ENCODE results near the gene HES7.

HES7 gene

DNA sequence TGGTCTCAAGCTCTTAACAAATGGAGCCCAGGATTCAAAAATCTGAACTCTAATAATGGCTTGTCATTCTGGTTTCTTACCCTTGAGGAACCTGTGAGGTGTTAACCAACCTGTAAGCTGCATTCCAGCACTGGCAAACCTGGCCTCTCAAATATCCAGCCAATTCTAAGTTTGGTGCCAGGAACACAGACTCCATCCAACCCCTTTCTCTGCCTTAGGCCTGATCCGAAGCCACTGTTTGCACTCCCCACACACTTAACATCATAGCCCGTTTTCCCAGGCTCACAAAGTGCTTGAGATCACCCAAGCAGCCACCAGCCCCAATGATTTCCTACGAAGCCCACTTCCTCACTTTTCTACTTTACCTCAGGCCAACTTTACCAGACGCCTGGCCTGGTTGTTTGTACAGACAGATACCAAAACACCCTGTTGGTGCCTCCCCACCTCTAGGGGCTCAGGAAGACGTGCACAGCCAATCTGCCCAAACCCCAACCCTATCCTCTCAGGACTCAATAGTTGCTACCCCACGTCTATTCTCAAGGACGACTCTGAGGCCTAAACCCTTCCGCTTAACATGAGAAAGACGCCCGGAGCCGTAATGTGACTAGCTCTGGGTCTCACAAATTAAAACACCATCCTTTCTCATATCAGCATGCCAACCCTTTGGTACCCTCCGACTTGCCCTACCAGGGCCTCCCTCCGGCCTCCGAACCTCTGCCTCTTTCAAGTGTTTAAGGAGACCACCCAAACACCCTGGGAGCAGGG is 31.5 kb upstream of the HES7 start:
- no peak for DNase-seq (ENCODE audit: low spot score)

DNA sequence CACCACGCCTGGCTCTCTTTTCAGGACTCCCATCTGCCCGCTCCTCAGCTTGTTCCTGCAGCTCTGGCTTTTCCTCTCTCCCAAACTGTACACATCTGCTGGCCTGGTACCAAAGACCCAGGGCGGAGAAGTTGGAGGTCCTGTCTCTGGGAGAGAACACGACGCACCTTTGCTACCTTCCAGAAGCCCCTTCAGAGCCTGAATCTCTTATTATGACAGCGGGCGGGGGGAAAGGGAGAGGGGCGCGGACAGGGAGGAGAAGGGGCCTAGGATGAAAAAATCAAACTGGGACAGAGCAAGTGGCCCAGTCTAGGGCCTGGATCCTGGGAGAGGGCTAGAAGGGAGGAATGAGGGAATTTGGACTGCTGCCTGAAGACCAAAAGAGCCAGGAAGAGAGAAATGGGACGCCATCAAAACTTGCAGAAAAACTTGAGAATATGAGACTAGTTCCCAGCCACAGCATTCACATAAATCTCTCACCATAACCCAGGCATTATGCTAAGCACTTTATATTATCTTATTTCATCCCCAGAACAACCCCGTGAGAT is 30.8 kb upstream of the HES7 start:
- no peak for DNase-seq (ENCODE audit: low spot score)

DNA sequence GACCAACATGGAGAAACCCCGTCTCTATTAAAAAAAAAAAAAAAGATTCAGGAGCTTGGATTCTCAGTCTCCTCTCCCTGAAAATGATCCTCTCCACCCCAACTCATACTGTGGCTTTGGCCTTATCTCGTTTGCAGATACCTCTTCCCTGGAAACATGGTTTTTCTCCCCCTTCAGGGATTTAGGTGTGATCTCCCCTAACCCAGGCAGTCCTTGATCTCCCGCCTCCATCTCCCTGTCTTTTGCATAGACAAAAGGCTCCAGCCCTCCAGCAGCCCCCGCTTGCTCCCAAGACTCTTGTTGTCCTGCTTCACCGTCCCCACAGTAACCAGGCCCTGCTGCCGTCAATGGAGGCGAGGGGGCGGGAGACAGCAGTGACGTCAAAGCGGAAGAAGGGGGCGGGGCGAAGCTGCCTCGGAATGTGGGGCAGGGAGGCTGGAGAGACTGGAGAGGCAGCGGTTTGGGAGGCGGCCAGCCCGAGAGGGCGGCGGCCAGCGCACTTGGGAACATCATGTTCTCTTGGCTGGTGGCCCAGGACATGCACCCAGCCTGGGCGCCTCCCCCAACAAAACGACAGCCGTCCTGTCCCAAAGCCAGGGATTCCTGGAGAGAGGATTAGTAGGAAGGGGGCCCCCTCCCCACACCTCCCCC is 30.2 kb upstream of the HES7 start:
- DNase-seq (ENCODE audit: low spot score): peak; percentile 90

DNA sequence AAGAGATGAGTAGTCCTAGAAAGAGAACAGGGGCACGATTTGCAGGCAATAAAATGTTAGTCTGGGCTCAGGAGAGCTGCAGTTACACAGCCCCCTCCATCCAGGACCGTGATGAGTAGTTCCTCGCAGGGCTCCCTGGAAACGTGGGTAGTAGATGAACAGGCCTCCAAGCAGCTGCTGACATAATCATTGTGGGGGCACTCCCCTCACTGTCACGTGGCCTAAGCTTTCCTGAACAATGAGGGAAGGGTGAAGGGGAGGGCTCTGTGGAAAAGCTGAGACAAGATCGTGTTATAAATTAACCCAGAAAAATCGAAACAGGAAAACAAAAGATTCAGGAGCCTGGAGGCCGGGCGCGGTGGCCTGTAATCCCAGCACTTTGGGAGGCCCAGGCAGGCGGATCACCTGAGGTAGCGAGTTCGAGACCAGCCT is 29.6 kb upstream of the HES7 start:
- no peak for DNase-seq (ENCODE audit: low spot score)

DNA sequence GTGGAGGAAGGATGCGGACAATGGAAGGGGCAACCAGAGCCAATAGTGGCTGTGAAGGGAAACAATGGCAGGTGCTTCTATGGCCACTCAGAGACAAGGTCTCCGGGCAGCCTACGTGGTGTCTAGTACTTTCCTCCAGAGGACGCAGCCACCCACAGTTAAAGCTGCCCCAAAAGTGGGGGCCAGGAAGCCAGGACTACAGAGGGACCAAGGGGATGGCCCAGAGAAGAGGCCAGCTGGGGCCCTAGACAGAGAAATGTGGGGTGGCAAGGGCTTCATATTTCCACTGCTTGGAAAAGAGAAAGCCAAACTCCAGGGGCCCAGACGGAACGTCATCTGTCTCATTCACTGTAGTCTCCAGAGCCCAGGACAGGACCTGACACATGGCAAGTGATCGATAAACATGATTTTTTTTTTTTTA is 29.1 kb upstream of the HES7 start:
- DNase-seq (ENCODE audit: low spot score): no peak

DNA sequence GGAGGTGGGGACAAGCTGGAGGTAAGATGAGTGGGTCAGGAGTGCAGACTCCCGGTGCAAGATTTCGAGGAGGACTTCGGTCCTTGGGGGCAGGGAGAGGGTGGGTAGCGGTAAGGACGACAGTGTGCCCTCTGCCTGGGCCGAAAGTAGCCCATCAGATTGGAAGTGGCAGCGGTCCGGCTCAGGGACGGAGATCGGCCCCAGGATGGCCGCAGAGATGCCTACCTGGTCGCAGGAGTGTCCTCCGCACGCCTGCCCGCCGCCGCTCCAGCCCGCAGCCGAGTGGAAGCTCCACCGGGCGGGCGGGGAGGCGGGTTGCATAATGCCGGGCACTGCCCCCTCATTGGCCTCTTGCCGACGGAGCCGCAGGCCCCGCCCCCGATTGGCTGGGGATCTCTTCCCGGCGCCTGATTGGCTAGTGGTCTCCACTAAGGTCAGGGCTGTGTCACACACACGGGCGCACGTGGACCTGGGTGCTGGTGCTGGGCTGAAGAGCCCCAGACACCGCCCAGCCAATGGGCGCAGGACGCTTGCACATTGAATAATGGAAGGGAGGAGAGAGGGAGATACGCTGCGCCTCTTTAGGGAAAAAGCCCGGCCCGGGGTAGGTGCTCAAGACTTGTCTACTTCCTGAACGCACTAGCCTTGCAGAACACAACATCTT is 28.3 kb upstream of the HES7 start, which contains the start of gene PER1:
Gene PER1 (minus strand): TSS at position 293 of the 664 bp plus-strand sequence. CDS start 1,698 bp downstream, outside the sequence.
- DNase-seq (ENCODE audit: low spot score): peak; percentile 91

DNA sequence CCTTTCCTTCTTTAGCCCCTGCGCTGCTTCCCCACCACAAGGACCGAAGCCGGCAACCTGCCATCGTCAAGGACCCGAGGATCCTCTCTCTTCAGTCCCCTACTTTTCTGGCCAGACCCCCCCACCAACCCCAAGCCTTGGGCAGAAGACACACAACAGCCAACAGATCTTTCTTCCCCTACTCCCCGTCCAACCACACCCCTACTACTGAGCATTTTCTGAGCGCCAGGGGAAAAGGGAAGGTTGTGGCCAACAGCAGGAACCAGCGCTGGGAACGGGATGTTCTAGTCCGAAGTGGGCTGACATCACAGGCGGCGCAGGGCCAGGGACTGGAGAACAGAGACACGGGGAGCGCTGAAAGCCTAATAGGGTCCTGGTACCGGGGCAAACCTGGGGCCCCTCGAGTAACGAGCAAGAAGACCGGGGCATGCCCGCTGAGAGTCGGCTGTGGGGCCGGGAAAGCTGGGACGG is 27.8 kb upstream of the HES7 start:
- no peak for DNase-seq (ENCODE audit: low spot score)

DNA sequence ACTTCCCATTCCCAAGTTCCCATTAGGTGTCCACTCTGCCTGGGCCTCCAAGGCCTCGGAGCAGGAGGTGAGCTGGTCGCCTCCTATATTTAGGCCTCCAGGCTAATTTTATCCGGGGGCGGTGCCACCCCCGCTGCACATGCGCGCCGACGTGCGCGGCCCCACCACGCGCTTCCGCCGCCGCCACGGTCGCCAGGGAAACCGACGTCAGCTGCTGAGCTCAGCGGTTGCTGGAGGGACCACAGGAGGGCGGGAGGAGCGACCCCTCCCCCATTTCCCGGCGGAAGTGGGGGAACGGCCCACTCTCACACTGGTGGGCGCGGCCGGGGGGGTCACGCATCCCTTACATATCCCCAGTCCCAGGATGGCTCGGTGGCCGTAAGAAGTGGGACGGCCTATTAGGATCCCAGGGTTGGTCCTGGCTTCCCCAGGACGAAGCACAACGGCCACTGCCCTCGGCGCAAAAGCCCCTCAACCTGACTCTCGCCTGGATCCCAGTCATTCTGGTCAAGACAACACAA is 27.3 kb upstream of the HES7 start:
- peak; percentile 86 for DNase-seq (ENCODE audit: low spot score)

DNA sequence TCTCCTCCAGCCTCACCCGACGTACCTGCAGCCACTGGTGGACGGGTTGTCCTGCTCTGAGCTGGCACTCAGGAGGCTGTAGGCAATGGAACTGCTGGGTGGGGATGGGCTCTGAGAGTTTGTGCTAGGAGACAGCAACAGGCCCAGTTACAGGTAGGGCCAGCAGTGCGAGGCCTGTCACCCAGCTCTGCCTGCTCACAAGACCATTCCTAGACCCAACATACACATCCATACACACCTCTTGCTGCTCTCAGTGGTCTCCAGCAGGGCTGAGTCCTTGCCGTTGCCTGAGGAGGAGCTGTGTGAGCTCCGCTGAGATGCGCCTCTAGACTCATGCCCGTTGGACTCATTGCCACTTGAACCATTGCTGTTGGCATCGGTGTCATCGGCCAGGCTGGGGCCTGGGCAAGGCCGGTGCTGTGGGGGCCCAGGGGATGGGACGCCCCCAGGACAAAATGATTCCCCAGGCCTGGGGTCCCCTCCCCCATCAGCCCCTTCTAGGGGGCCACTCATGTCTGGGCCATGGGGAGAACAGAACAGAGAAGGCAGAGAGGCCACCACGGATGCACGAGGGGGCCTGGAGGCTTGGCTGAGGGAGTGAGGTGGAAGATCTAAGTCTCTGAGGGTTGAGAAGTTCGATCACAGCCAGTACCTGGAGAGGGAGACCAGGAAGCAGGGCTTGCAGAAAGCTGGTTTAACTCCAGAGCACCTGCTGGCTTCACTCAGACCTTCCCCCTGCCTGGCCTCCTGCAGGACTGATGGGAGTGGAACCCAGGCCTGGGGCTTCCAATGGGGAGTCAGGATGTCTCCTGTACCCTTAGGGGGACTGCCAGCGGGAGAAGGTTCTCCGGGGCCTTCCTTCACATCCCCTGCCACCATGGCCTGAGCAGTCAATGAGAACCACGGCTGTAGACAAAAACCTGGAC is 26.6 kb upstream of the HES7 start:
- DNase-seq (ENCODE audit: low spot score): no peak

DNA sequence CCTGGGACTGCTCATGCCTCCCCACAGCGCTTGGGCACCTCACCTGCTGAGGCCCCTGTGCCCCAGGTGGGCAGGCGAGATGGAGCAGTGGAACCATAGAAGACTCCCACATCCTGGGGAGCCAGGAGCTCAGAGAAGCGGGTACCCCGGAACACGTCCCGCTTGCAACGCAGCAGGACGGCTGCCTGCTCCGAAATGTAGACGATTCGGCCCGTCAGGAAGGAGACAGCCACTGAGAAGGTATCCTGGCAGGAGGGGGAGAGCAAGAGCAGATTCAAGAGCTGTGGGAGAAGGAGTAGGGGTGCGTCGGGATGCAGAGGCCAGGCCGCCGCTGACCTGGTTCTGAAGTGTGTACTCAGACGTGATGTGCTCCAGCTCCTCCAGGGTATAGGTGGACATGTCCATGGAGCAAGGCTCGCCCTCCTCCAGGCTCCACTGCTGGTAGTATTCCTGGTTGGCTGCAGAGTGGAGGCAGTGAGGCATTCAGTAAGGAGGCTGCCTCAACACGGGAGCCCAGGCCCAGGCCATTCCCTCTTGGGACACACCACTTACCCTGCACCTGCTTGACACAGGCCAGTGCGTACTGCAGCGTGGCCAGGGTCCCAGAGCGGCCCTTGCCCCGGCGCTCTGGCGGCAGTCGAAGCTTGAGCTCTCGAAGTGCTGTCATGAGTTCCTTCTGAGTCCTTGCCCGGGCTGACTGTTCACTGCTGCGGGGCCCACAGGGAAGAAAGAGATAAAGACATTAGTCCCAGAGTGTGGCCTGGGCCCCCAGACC is 25.7 kb upstream of the HES7 start:
- no peak for DNase-seq (ENCODE audit: low spot score)

DNA sequence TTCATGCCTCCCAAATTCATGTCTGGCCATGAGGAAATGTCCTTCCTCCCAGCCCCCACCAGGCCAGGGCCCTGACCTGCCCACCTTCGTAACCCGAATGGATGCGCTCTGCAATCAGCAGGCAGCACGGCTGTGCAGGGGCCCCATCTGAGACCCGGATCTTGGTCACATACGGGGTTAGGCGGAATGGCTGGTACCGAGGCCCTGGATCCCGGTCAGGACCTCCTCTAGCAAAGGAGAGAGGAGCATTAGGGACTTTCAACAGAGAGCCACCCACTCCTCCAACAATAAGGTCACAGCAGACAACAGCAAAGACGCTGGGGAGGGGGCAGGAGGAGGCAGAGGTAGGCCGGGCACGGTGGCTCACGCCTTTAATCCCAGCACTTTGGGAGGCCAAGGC is 24.7 kb upstream of the HES7 start:
- no peak for DNase-seq (ENCODE audit: low spot score)

DNA sequence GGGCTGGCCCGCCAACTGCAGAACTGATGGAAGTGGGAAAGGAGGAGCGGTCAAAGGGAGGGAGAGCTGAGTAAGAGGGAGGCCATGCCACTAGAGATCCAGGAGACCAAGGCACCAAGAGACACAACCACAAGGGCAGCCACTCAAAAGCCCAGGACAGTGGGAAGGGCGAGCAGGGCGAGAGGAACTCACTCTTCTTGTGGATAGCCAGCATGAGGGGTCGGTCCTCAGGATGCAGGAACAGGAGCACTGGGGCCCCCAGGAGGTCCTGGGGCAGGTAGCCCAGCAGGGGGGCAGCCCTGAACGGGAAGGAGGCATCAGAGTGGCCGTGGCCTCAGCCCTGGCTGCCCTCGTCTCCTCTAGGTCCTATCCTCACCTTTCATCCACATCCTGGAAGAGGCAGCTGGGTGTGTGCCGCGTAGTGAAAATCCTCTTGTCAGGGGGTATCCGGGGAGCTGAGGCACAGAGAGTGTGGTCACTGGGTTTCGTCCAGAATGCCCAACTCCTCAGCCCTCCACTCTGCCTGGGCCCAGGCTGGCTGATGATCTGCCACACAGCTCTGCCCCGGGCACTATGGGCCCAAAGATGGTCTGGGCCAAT is 24.0 kb upstream of the HES7 start:
- DNase-seq (ENCODE audit: low spot score): no peak

DNA sequence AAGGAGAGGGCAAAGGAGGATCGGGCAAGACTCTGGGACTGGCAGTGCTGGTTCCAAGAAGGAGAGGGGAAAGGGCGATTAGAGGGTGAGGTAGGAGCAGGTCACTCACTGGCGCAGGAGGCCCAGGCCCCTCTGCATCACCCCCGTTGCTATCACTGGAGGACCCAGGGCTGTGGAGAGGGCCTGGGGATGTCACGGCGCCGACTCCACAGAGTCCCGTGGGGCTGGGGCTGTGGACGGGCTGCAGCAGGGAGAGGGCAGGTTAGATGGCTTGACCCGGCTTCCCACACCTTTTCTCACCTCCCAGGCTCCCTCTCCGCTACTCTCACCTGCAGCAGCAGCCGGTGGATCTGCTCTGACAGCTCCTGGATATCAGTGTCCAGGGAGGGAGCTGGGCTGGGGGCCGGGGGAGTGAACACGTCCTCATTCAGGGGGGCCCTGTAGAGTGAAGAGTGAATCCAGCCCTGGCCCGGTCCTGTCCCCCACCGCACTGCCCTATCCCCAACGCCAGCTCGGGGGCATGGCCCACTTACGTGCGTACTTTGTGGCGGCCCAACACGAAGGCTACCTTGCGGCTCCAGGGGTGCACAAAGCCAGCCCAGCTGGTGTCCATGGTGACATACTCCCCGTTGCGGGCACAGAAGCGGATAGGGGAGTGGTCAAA is 23.4 kb upstream of the HES7 start:
- no peak for DNase-seq (ENCODE audit: low spot score)

DNA sequence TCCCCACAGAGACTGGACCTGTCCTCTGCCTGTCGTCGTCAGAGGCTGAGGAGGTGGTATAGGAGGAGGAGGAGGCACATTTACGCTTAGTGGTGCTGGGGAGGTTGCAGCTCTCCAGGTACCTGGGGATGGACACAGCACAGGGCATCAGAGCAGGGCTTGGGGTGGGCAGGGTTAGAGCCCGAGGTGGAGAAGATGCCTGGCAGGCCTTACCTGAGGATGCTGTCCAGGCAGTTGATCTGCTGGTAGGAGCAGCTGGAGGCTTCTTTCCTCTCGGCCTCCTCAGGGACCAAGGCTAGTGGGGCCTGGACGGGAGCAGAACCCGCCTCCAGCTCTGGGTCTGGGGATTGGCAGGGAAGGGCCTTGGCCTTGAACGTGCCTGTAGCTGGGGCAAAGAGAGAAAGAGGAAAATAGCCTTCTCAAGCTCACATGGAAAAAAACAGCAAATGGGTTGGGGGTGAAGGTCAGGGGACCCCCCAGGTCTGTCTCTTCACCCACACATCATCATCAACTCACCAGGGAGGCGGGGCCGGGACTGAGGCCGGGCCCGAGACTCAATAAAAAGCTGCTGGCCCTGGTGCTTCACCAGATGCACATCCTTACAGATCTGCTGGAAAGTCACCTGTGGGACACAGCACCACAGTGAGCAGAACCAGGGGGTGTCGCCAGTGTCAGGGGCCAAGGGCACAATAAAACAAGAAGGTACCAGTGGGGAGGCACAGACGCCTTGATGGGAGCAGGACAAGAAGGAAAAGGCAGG is 22.7 kb upstream of the HES7 start:
- no peak for DNase-seq (ENCODE audit: low spot score)

DNA sequence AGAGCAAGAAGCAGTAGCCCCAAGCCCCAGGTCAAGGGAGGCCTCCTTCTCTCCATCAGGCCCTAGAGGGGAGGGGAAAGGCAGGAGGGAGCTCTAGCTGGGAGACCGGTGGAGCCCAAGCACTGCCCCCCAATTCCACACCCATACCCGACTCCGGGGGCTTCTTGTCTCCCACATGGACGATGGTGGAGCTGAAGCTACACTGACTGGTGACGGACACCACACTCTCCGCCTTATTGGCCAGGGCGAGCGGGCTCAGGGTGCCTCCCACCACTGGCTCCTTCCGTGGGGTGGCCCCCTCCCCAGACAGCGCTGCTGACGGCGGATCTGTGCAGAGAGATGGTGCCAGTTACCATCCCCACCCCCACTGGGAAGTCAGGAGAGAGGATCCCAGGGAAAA is 21.9 kb upstream of the HES7 start:
- no peak for DNase-seq (ENCODE audit: low spot score)

DNA sequence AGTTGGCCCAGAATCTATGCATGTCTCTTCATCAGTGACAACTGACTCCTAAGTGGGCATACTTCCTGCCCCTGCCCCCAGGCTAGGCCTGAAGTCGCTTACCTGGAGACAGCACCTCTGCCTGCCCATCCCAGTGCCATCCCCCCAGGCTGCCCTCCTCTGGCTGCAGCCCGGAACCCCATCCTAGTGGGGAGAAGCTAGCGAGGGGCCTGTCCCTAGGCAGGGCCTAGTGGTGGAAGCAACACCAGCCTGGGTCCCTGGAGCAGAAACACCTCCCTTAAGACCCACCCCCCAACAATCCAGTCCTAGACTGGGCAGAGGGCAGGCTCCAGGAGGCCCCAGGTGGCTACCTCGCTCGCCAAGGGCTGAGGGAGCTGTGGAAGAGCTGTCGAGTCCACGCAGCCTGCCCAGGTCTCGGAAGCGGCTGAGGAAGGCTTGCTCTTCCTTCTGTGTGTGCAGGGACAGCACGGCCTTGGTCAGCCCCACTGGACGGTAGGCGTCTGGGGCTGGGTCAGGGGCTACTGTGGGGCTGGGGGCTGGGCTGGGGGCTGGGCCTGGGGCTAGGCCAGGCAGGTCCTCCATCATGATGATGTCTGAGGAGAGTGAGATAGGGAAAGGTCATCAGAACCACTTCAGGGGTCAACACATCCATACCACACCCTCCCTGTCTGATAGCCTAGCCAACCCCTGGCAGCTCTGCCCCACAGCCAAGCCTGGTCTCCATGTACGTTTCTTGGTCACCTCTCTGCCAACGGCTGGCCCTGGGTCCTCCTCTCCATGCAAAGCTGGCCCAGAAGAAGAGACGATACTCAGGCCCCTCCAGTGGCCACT is 20.7 kb upstream of the HES7 start:
- no peak for DNase-seq (ENCODE audit: low spot score)

DNA sequence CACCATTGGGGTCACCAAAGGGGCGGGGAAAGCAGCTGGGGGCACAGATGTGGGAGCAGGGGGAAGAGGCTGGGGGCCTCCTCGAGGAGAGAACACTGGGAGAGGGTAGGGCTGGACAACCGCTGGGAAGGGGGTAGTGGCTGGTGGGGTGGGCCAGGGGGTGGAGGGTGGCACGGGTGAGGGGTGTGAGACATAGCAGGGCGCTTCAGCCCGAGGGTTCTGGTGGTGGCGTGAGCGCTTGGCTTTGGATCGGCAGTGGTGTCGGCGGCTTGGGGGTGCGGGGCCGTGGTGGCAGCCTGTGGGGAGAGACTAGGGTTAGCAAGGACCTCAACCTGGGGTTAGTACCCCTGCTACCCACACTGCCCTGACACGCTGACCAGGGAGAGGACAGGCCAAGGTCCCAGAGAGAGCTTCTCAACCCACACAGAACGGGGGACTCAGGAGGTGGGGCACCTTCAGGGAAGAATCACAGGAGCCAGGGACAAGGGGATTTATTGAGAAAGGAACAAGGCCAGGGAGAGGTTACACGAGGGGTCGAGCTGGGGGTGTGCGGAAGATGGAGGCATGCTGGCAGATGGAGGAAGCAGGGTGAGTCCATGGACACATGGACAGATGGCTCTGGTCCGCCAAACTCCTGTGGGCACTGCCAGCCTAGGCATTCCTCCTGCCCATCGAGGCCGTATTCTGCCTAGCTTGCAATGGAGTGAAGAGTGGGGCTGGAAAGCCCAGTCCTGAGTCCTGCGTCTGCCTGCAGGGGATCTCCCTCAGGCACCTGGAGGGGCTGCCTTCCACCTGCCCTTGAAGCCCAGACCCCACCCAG is 19.9 kb upstream of the HES7 start:
- no peak for DNase-seq (ENCODE audit: low spot score)
